HG03558 (cell line): ENCODE measurements around the gene TNFRSF18.

Experiments
- ATAC-seq: cut with Tn5 transposase; IDR thresholded peaks from one replicate; pipeline ENCODE4 v1.9.1; 2021; ENCODE audit warnings: moderate number of reproducible peaks; ENCODE audit not compliant: unreplicated experiment; ENCODE audit errors: extremely low read depth

TNFRSF18 gene

DNA sequence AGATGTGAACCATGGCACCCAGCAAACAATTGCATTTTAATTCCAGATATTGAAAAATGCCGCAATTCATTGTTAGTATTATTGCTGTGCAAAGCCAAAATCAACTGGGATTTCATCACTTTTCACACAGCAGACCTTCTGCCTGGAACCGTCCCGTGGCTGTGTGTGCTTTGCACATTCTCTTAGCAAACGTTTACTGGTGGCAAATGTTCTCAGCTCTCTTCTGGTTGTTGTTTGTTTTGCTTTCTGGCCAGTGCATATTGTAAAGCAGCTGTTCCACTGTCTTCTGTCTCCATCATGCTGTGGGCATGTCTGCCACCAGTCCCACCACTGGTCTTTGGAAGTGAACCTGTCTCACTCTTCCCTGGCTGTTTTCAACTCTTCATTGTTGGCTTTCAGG is 52.5 kb downstream of the TNFRSF18 start:
- ATAC-seq, result no peak
